ENCODE results near the gene ANKRD36C.
A peak's percentile ranks its signal among the peaks of the same experiment; 100 is the strongest.
"Not testable (repeated sequence)": the region's sequence is repeated elsewhere in the genome, so short reads cannot be mapped to it uniquely, and the experiment has no call there.

Gene ANKRD36C

DNA sequence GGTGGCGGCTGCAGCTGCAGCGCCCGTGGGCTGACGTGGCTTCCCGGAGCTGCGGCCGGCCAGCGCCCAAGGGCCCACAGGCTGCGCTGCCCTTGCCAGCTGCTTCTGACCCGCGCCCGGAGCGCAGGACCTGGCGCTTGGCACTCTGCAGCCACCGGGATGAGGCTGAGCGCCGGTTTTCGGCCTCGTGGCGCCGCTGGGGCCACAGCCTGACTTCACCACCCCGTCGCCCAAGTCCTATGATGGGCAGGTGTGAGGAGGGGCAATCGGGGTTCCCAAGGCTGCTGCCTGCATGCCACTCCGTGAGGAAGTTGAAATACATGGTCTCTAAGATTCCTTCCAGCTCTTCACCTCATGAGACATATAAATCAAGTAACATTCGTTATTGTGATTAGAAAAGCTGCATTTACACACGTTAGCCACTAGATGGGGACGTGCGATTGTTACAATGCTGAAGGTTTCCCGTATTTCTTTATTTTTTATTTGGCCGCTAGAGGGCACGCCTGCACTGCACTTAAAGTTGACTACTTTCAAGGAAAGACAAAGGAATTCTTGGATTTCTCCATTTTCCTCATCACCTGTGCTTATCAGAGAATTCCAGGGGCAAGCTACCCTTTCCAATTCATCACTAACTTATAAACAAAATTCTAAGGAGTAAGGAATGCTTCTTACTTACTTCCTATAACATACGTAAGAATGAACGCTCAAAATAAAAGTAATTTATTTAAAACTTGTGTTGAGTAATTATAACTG, 1.1 kb upstream of the ANKRD36C start:
- DNase-seq: peak; percentile 26 to 58

DNA sequence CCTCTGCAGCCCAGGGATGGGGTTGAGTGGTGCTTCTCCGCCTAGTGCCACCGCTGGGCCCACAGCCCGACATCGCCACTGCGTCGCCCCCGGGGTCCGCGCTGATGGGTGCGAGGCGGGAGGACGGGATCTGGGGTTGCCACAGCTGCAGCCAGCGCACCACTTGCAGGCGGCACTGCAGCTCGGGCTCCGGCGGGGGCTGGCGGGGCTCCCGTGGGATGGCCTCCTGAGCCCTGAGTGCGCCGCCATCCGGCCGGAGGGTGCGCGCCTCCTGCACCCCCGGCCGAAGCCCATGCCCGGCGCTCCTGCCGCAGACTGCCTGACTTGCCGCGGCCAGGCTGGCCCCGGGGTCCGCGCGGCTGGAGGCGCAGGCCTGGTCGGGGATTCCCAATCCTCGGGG, 478 bp upstream of the ANKRD36C start:
- peak in 1 of 2 donors; percentile 37 for DNase-seq

DNA sequence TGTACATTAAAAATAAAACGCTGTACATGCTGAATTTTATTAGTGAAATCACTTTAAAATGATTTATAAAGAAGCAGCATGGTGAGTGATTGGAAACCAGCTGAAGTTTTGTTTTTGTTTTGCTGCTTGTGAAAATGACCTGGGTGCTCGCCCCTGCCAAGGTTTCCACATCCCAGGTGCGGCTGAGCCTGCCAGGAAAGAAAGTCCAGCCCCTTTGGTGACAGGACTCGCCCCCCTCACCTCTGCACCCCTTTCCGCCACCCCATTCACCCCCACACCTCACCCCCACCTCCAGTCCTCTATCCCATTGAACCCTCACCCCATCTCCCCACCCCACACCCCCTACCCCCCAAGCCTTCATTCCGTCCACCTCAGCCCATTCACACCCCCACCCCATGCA, 740 bp downstream of the ANKRD36C start:
- DNase-seq: not testable (repeated sequence)

DNA sequence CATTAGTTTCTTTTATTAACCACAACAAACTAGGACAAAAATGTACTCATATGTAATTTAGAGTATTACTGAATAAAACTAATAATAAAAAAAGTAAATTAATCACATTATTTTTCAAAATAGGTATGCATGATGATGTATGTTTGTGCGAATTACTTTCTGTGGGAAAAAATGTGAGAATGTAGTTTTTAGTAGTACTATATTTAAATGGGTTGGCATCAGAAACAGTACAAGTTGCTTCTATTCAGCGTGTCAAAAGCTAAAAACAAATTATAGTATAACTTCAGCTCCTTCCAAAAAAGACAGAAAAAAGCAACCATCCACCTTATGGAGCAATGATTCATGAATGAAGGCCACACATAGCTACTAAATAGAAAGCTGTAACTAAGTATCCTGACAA, 40.0 kb downstream of the ANKRD36C start:
- not testable (repeated sequence) for DNase-seq

DNA sequence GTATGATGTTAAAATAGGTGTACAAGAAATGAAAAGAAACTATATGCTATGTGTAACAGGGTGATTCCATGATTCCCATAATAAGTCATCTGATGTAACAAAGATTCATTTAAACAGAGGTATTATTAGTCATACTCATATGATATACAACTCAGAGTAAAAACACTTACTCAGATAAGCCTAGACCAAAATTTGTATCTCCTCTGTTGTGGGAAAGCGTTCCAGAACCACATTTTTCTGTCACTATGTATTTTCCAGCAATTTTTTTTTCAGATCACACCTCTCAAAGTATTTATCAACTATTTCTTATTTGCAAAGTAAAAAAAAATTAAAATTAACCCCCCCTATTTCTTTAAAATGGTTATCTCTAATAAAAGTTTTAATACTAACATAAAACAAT, 43.6 kb downstream of the ANKRD36C start:
- DNase-seq: not testable (repeated sequence)

DNA sequence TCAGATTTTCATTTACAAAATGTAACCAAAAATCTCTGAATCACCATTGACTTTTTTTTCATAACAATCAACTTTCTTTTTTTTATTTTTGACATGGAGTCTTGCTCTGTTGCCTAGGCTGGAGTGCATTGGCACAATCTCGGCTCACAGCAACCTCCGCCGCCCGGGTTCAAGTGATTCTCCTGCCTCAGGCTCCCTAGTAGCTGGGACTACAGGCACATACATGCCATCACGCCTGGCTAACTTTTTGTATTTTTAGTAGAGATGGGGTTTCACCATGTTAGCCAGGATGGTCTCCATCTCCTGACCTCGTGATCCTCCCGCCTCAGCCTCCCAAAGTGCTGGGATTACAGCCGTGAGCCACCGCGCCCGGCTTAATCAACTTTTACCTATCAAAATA, 51.7 kb downstream of the ANKRD36C start:
- DNase-seq: not testable (repeated sequence)

DNA sequence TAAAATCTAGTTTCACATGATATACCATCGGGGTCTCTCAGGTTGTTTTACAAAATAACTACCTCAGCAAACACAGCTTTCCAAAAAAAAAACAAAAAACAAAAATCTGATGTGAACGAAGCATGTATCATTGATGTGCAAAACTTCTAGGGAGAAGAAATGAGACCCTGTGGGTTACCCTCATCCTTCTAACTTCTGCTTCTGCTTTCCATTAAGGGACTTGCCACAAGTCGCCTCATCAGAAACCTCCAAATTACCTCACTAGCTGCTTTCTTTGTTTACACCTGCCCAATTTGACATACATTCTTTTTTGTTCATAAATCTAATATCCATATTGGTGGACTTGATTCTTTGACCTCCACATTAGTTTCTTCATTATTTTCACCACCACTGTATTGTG, 60.9 kb downstream of the ANKRD36C start:
- DNase-seq: not testable (repeated sequence)

DNA sequence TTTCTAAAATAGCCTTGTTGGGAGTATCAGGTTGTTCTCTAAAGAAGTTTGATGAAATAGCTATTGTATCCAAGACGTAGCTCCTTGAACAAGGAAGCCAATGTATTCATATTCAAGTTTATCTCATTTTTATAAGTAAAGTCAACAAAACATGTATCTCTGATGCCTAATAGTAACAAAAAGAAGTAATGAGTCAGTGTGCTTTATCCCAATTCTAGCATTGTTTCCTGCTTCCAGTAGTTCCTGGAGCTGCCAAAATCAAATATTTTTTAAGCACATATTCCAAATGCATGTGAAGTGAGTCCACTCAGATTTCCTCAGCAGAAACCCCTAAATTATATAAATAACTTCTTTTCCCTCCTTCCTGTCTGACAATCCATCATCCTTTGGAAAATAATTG, 74.6 kb downstream of the ANKRD36C start:
- not testable (repeated sequence) for DNase-seq

DNA sequence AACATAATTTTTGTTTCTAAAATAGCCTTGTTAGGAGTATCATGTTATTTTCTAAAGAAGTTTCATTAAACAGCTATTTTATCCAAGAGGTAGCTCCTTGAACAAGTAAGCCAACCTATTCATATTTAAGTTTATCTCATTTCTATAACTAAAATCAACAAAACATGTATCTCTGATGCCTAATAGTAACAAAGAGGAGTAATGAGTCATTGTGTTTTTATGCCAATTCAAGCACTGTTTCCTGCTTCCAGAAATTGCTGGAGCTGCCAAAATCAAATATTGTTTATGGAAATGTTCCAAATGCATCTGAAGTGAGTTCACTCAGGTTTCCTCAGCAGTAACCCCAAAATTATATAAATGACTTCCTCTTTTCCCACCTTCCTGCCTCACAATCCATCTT, 76.5 kb downstream of the ANKRD36C start:
- DNase-seq: not testable (repeated sequence)

DNA sequence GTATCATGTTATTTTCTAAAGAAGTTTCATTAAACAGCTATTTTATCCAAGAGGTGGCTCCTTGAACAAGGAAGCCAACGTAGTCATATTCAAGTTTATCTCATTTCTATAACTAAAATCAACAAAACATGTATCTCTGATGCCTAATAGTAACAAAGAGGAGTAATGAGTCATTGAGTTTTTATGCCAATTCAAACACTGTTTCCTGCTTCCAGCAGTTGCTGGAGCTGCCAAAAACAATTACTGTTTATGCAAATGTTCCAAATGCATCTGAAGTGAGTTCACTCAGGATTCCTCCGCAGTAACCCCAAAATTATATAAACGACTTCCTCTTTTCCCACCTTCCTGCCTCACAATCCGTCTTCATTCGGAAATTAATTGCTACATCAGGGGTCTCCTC, 80.2 kb downstream of the ANKRD36C start:
- not testable (repeated sequence) for DNase-seq

DNA sequence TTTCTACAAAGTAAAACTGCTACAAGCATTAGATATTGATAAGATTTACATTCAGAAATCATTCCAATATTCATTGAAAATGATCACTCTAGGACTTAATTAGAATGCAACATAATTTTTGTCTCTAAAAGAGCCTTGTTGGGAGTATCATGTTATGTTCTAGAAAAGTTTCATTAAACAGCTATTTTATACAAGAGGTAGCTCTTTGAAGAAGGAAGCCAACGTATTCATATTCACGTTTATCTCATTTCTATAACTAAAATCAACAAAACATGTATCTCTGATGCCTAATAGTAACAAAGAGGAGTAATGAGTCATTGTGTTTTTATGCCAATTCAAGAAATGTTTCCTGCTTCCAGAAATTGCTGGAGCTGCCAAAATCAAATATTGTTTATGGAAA, 97.2 kb downstream of the ANKRD36C start:
- DNase-seq: not testable (repeated sequence)

DNA sequence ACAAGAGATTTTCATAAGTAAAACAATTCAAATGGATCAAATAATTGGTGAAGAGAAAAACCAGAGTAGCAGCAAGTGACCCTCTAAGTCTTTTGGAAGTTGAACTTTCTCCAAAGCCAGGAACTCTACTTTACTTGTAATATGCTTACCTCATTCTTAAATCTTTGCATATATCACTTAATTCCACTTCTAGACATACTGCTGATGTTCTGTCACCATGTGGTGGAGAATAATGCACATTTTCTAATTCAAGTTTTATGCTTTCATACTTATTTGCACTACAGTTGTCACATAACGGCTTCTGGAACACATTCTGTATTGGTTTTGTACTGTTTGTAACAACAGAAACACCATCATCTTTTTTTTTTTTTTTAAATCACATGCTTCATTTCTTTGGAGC, 123.7 kb downstream of the ANKRD36C start:
- DNase-seq: not testable (repeated sequence)

DNA sequence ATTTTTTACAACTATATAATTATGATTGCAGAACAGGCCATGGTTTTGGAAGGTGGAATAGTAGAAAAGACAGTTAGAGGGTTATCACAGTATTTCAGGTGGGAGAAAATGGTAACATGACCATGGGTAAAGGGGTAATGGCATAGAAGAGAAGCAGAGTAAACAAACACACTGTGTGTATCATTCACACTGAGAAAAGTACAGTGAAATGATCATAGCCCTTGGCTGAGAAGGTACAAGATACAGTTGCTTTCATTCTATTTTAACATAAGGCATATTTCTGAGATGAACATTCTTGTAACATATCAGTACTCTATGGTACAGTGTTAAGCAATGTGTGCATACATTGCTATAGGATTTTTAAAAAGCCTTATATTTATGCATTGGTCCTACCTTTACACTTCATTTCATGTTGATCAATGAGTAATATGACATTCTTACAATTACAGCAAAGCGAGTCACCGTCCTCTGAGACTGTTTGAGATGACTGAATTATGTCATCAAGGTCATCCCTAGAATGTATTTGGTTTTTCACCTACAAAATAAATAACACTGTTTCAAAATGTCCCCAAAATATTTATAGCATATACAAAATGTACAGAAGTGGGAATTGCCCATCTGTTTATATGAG, 124.5 kb downstream of the ANKRD36C start:
- not testable (repeated sequence) for DNase-seq

DNA sequence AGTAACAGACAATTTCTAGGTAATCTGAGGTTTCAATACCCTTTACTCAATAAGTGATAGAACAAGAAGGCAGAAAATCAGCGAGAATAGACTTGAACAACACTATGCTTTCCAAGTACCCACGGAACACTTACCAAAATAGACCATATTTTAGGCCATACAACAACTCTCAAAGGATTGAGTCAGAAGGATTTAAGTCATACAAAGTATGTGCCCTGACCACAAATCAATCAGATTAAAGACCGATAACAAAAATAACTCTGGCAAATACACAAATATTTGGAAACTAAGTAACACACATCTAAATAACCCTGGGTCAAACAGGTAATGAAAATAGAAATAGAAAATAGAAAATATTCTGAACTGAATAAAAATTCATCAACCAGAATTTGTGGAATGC, 129.5 kb downstream of the ANKRD36C start:
- not testable (repeated sequence) for DNase-seq

DNA sequence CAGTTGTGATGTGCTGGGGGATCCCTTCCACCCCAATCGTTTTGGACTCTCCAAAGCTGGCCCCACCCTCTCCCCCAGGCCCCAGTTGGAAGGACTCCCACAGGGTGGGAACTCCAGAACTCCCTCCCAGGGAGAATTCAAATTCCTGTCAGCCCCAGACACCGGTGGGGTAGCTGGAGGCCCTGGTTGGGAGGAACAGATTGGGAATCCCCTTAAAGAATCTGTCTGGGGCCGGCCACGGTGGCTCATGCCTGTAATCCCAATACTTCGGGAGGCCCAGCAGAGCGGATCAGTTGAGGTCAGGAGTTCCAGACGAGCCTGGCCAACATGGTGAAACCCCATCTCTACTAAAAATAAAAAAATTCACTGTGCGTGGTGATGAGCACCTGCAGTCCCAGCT, 155.5 kb downstream of the ANKRD36C start:
- DNase-seq: no peak

DNA sequence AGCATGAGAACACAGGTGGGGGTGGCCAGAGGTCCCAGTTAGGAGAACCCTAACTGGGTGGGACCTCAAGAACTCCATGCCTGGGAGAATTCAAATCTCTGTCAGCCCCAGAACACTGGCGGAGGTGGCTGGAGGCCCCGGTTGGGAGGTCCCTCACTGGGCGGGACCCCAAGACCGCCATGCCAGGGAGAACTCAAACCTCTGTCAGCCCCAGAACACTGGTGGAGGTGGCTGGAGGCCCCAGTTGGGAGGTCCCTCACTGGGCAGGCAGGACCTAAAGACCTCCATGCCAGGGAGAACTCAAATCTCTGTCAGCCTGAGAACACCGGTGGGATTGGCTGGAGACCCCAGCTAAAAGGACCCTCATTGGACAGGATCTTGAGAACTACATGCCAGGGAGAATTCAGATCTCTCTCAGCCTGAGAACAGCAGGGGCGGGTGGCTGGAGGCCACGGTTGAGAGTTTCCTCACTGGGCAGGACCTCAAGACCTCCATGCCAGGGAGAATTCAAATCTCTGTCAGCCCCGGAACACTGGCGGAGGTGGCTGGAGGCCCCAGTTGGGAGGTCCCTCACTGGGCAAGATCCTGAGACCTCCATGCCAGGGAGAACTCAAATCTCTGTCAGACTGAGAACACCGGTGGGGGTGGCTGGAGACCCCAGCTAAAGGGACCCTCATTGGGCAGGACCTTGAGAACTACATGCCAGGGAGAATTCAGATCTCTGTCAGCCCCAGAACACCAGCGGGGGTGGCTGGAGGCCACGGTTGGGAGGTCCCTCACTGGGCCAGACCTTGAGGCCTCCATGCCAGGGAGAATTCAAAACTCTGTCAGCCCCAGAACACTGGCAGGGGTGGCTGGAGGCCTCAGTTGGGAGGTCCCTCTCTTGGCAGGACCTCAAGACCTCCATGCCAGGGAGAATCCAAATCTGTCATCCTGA, 157.3 kb downstream of the ANKRD36C start:
- DNase-seq: not testable (repeated sequence)

DNA sequence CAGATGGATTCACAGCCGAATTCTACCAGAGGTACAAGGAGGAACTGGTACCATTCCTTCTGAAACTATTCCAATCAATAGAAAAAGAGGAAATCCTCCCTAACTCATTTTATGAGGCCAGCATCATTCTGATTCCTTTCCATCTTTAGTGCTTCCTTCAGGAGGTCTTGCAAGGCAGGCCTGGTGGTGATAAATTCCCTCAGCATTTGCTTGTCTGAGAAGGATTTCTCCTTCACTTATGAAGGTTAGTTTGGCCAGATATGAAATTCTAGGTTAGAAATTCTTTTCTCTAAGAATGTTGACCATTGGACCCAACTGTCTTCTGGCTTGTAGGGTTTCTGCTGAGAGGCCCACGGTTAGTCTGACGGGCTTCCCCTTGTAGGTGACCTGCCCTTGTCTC, 167.4 kb downstream of the ANKRD36C start:
- not testable (repeated sequence) for DNase-seq

DNA sequence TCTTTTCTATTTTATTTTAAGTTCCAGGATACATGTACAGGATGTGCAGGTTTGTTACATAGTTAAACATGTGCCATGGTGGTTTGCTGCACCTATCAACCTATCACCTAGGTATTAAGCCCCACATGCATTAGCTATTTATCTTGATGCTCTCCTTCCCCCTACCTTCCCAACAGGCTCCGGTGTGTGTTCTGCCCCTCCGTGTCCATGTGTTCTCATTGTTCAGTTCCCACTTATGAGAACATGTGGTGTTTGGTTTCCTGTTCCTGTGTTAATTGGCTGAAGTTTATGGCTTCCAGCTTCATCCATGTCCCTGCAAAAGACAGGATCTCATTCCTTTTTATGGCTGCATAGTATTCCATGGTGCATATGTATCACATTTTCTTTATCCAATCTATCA, 174.1 kb downstream of the ANKRD36C start:
- DNase-seq: not testable (repeated sequence)

DNA sequence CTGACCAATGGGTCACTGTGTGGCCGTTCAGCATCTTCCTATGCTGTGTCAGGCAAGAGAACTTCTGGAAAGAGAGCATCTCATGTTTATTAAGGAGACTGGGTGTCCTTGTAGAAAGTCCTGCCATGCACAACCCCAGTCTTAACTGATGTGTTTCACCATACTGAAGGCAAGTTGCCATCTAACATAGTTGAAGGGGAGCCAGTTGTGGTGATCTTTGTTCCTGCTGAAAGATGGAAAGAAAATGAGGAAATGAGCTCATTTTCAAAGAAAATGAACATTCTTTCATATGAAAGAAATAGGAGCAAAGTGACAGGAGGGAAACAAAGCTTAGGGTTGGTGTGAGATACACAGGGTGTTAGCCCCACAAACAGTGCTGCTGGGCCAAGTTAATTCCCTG, 178.3 kb downstream of the ANKRD36C start:
- not testable (repeated sequence) for DNase-seq

DNA sequence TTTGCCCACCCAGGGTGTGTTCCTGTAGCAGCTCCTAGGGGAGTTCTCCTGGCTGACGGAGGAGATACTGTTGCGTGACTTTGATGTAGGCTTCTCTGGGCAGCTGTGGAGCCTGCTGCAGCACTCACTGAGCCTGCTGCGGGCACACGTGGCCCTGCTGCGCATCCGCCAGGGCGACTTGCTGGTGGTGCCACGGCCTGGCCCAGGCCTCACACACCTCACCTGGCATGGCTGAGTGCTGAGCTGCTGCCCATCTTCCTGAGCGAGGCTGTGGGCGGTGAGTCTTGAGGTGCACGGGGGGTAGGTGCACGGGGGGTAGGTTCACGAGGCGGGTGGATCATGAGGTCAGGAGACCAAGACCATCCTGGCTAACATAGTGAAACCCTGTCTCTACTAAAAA, 191.7 kb downstream of the ANKRD36C start:
- DNase-seq: no peak

DNA sequence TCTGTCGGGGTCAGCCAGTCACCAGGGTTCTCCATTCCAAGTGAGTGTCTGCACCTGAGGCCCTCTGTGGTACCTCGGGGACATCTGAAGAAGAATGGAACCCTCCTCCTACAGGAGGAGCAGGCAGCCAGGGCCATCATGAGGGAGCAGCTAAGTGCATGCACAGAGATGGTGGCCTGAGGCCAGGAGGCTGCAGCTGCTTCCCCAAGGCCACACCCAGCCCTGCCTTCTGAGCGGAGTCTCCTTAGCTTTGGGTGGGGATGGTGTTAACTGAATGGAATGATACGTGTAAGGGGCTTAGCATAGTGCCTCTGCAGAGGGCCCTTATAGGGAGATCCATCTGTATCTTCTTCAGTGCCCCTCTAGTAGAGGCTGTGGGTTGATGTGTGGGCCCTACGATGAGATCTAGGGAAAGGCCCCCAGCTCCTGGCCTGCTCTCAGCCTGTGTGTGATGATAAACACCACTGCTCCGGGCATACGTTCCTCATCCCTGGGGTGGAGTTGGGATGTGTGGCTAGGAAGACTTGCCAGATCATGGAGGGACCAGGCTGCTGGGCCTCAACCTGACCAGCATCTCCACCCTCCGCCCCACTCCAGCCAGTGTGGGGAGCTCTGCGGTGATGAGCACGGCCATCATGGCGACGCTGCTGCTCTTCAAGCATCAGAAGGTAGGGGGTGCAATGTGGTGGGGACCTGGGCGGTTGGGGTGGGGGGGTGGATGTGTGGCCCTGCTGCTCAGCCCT, 192.3 kb downstream of the ANKRD36C start:
- not testable (repeated sequence) for DNase-seq

DNA sequence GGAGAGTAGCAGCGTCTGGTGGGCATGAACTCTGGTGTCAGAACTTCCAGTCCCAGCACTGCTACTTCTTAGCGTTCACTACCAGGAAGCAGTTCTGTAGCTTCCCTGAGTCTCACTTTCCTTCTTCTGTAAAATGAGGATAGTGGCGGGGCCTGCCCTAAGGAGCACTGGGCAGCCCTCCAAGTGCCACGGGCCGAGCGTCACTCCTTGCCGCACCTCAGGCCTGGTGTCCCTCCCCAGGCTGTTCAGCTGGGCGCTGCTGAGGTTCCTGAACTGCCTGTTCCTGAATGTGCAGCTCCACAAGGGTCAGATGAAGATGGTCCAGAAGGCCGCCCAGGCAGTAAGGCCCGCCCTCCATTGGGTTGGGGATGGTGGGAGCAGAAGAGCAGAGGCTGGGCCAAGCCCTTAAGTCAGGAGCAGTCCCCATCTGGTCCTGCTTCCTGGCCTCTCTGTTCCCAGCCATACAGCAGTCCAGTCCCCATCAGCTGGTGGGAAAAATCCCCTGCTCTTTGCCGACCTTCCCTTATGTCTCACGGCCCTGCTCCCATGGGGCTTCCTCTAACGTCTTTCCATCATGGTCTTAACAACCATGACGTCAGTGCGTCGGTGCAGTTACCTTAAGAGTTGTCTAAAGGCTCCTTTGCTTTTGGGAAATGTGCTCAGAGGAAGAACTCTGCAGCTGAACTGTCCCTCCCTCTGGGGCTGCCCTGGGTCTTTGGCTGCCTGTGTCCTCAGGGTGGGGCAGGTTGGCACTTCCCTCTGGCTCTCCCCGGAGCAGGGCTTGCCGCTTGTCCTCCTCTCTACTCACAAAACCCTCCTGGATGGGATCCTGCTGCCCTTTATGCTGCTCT, 195.2 kb downstream of the ANKRD36C start:
- not testable (repeated sequence) for DNase-seq

All from activated CD4-positive, alpha-beta T cell treated with anti-CD3 and anti-CD28 coated beads for 4 hours (primary cell).